ENCODE data around the gene CLIC5. TPM values are rescaled to one million over a fixed set of nuclear protein-coding genes. Genes with fewer than 3 reads are reported as not detected.

CLIC5 gene
- total RNA-seq, 2 donors from 2014 or later = 1.6 to 3.3 TPM

GRCh38 chr6:45949256-45949655 is 66.4 kb downstream of the CLIC5 start:
- Histone ChIP-seq H3K4me3 (no peak overlapping the region), H3K4me1 (peaks cover 7% of the 10 kb centered on the region), H3K36me3 (replicated peaks in 1 of 2; ENCODE audit: insufficient read depth in 1 of 2, low read depth in 2 of 2) (no peaks in the 10 kb centered on the region), H3K27ac (no peak overlapping the region), H3K27me3 (no peaks in the 10 kb centered on the region), H3K9me3 (no peaks in the 10 kb centered on the region)
- intact Hi-C loops (cut with DNase I) = no loop called here
- TF ChIP-seq POLR2A (IDR thresholded peaks at IDR 0.05) (no peak), CTCF (IDR thresholded peaks at IDR 0.05) (no peak)
- DNase-seq = no peak
- 31 to 36% methylated on average over 7 of the region's 7 CpGs for WGBS, 2 donors
- no peak for ATAC-seq

DNA sequence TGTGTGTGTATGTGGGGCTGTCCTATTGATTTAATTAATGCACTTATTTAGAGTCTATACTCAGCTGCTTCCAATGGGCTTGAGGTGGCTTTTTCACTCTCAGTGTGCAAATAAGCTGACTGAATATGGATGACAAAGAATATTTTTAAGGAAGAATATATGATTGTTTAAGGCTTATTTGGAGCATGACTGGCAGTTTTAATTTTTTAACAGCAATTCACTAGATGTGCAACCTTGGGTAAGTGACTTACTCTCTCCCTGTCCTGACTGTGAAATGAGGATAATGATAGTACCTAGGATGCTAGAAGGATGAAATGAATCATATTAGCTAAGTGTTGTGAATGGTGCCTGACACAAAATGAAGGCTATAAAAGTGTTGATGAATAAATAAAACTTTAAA is 67.9 kb downstream of the CLIC5 start:
- no peak overlapping the region for H3K4me3 ChIP-seq
- TF ChIP-seq CTCF (IDR thresholded peaks at IDR 0.05) (no peak), POLR2A (IDR thresholded peaks at IDR 0.05) (no peak)
- H3K27ac ChIP-seq = no peak overlapping the region
- DNase-seq = no peak
- ATAC-seq = no peak
- H3K9me3 ChIP-seq = no peaks in the 10 kb centered on the region
- intact Hi-C loops (cut with DNase I) = no loop called here
- no peaks in the 10 kb centered on the region for H3K27me3 ChIP-seq
- H3K4me1 ChIP-seq = peaks cover 7% of the 10 kb centered on the region
- no peaks in the 10 kb centered on the region for H3K36me3 ChIP-seq (replicated peaks in 1 of 2; ENCODE audit: insufficient read depth in 1 of 2, low read depth in 2 of 2)

GRCh38 chr6:45946887-45947286 is 68.8 kb downstream of the CLIC5 start:
- Histone ChIP-seq H3K4me3 (no peak overlapping the region), H3K36me3 (replicated peaks in 1 of 2; ENCODE audit: insufficient read depth in 1 of 2, low read depth in 2 of 2) (no peaks in the 10 kb centered on the region), H3K27me3 (no peaks in the 10 kb centered on the region), H3K4me1 (peaks cover 7% of the 10 kb centered on the region), H3K27ac (no peak overlapping the region), H3K9me3 (no peaks in the 10 kb centered on the region)
- DNase-seq = no peak
- 73 to 77% methylated on average over 6 of the region's 6 CpGs for WGBS, 2 donors
- TF ChIP-seq POLR2A (IDR thresholded peaks at IDR 0.05) (no peak), CTCF (IDR thresholded peaks at IDR 0.05) (no peak)
- intact Hi-C loops (cut with DNase I) = no loop called here
- no peak for ATAC-seq

DNA sequence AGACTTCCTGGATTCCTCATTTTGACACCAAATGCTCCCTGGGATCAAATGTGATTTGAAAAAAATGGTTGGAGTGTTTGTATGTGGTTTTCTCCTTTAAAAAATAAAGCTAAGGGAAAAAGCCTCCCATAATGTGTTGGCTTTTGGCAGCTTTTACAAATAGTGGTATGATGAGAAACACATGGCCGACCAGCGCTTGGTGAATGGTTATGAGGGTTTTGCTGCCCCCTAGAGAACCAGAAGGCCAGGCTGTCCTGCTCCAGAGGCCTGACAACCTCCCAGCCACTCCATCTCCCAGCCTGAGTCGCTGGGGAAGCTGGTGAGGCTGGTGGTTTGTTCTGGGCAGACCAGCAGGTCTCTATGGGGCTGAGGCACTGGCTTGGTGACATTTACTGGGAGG is 69.3 kb downstream of the CLIC5 start:
- H3K9me3 ChIP-seq = no peaks in the 10 kb centered on the region
- DNase-seq (peak in 2 of 4 donors; percentile 16 to 32), ATAC-seq (peak; percentile 50)
- H3K27ac ChIP-seq = no peak overlapping the region
- TF ChIP-seq CTCF (IDR thresholded peaks at IDR 0.05) (no peak), POLR2A (IDR thresholded peaks at IDR 0.05) (no peak)
- intact Hi-C loops (cut with DNase I) = no loop called here
- WGBS, 2 donors = 55 to 57% methylated on average over 3 of the region's 3 CpGs
- H3K4me1 ChIP-seq = peaks cover 3% of the 10 kb centered on the region
- no peaks in the 10 kb centered on the region for H3K27me3 ChIP-seq
- no peaks in the 10 kb centered on the region for H3K36me3 ChIP-seq (replicated peaks in 1 of 2; ENCODE audit: insufficient read depth in 1 of 2, low read depth in 2 of 2)
- H3K4me3 ChIP-seq = no peak overlapping the region

DNA sequence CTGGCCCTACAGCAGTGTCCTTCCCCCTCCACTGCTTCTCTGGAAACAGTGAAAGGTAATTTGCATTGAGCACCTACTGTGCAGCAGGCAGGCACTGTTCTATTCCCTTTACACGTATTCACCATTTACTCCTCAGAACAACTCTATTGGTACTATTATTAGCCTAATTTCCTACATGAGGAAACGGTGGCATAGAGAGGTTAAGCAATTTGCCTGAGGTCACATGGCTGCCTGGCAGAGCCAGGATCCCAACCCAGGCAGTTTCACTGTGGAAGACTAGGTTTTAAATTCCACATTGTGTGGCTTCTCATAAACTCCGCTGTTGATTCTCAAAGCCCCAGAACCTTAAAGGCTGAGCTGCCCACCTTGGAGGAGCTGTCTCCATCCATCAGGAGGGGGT is 72.7 kb downstream of the CLIC5 start:
- 68 to 73% methylated on average over 3 of the region's 3 CpGs for WGBS, 2 donors

More for the DNA sequence above, 72.7 kb downstream of the CLIC5 start:
- Histone ChIP-seq H3K27ac (no peak overlapping the region), H3K9me3 (no peaks in the 10 kb centered on the region), H3K4me3 (no peak overlapping the region), H3K27me3 (no peaks in the 10 kb centered on the region), H3K4me1 (no peaks in the 10 kb centered on the region), H3K36me3 (replicated peaks in 1 of 2; ENCODE audit: insufficient read depth in 1 of 2, low read depth in 2 of 2) (no peaks in the 10 kb centered on the region)
- intact Hi-C loops (cut with DNase I) = no loop called here
- DNase-seq (no peak), ATAC-seq (no peak)
- no peak for TF ChIP-seq POLR2A (IDR thresholded peaks at IDR 0.05)
- no peak for TF ChIP-seq CTCF (IDR thresholded peaks at IDR 0.05)
